Amygdala (tissue), 56 donors: ENCODE measurements around the gene MFNG.
A peak's percentile ranks its signal among the peaks of the same experiment; 100 is the strongest.
"Not testable (repeated sequence)": the region's sequence is repeated elsewhere in the genome, so short reads cannot be mapped to it uniquely, and the experiment has no call there.

Experiments used
- DNase-seq, 56 donors: peaks; one replicate each; lab custom pipeline; 2025; lab: John Stamatoyannopoulos, UW

The MFNG gene

DNA sequence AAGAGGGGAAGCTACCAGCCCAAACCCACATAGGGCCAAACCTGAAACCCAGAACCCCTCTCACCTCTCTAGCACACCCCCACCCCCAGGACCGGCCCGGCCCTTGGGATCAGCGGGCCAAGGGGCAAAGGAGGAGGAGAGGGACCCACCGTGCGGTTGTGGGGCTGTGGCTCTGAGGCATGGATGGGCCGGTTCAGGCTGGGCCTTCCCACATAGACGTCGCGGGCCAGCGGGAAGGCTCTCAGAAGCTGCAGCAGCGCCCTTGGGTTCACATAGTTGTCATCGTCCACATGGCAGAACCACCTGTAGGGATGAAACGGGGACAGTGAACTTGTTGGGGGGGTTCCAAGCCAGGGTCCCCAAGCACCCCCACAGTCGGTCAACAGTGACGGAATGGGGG is 7.0 kb downstream of the MFNG start:
- no peak for DNase-seq

- no peak for DNase-seq
These were observed 9.5 kb downstream of the MFNG start for GRCh38 chr22:37476389-37477329.

GRCh38 chr22:37474447-37475090 is 11.6 kb downstream of the MFNG start:
- DNase-seq: no peak

- DNase-seq: no peak
These were observed 12.7 kb downstream of the MFNG start for GRCh38 chr22:37473437-37473946.

- DNase-seq: no peak
These were observed 13.7 kb downstream of the MFNG start for GRCh38 chr22:37472418-37473006.

DNA sequence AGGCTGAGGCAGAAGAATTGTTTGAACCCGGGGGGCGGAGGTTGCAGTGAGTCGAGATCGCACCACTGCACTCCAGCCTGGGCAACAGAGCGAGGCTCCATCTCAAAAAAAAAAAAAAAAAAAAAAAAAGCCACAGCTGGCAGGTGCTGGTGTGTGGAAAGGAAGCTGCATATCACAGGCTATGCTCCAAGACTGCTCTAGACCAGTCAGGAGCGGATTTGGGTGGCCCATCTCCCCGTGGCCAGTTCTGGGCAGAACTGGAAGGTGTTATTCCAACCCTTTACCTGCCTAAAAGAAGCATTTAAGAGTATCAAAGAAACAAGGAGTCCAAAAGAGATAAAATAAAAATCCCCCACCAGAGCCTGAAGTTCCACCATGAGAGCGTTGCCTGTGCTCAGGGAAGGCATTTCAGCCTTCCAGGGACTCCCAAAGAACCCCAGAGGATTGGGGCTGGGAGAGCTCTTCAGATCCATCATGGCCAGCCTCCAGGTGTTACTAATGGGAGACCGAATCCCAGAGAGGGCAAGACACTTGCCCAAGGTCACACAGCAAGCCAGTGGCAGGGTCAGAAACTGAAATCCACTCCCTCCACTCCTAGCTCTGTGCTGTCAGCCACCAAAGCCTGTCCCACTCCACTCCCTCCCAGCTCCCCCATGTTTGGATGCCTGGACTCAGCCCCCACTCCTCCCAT is 14.3 kb downstream of the MFNG start:
- DNase-seq: no peak

- no peak for DNase-seq
These were observed 16.1 kb downstream of the MFNG start for GRCh38 chr22:37470087-37470445.

DNA sequence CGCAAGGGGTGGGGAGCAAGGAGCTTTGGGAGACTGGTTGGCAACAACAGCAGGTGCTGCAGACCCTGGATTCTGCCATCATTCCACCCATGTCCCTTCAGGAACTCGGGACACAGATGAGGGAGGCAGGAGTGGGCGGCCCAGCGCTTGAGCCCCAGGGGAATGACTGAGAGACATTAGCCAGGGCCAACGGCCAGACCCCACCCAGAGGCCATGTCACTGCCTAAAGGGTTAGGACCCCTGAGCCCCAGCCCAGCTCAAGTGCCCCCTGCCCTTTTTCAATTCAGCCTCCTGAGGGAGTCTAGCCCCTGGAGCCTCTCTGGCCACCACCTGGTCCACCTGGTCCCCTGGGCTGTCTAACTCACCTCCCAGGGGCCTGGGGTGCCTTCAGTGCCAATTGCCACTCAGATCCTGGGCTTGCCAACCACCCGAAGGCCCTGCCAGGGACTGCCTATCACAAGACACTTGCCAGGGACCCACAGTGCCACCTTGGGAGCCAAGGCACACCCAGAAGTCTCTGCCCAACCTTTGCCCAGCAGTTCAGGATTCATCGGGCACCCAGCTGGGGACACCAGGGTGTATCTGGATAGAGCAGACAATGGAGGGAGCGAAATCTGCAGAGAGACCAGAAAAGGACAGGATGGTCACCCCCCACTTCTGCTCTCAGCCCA is 16.6 kb downstream of the MFNG start:
- no peak for DNase-seq

- not testable (repeated sequence) for DNase-seq
These were observed 17.9 kb downstream of the MFNG start for GRCh38 chr22:37468201-37468695.

DNA sequence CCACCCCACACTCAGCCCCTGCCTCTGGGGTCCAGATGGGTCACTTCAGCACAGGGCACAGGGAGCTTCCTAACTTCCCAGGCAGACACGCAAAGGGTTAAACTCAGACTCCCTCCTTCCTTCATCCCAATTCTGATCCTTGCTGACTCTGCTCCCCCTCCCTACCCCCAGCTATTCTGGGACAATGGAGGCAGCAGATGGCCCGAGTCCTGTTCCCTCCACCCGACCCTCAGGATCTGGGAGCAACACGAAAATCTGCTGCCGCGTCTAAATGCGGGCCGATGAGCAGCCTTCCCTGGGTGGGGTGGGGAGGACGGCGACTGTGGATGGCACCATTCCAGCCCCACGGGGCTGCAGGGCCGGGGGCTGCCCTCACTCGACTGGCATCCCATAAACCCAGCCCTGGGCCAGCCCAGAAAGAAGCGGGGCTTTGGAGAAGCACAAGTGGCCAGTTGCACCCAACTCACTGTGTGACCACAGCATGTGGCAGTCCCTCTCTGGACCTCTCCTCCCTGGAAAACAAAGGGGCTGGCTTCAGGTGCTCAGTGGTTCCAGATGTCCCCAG is 18.7 kb downstream of the MFNG start:
- no peak for DNase-seq

DNA sequence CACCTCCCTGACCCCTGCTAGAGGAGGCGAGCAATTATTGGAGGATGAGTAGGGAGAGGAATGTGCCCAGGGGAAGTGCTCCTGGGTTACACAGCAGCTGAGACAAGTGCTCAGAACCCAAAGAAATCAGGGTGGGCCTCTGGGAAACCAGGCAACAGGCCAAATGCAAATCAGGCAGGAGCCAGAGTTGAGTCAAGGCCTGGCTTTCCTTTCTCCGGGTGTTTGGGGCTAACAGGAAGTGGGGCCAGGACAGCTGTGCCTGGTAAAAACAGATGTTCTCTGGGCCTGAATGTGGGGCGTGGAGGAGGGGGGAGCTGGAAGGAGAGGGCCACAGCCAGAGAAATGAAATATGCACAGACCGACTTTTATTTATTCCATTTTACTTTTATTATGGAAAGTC is 22.0 kb downstream of the MFNG start:
- DNase-seq: no peak

- DNase-seq: no peak
These were observed 23.2 kb downstream of the MFNG start for GRCh38 chr22:37462983-37463382.

DNA sequence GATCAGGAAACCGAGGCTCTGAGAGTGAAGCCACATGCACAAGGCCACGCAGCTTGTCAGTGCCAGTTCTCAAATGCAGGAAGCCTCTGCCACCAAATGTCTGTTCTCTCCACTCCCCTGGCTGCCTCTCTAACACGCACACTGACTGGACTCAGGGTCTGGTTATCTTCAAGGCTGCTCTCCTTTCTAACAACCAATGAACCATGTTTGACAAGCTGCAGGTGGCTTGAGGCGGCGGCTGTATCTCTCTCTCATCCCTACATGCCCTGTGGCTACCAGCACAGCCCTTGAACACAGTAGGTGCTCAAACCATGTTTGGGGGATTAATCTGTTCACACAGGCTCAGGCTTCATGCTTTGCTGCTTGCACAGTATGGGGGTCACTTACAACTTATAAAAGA is 23.7 kb downstream of the MFNG start:
- no peak for DNase-seq

GRCh38 chr22:37461961-37462360 is 24.2 kb downstream of the MFNG start:
- DNase-seq: no peak

DNA sequence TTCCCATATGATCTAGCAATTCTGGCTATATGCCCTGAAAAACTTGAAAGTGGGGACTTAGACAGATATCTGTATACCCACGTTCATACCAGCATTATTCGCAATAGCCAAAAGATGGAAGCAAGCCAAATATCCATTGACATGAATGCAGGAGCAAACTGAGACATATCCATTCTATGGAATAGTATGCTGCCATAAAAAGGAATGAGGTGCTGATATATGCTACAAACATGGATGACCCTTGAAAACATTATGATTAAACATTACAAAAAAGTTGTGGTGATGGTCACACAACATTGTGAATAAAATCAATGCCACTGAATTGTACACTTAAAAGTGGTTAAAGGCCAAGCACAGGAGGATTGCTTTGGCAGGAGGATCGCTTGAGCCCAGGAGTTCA is 25.5 kb downstream of the MFNG start:
- DNase-seq: no peak

- no peak for DNase-seq
These were observed 27.0 kb downstream of the MFNG start for GRCh38 chr22:37459206-37459605.

DNA sequence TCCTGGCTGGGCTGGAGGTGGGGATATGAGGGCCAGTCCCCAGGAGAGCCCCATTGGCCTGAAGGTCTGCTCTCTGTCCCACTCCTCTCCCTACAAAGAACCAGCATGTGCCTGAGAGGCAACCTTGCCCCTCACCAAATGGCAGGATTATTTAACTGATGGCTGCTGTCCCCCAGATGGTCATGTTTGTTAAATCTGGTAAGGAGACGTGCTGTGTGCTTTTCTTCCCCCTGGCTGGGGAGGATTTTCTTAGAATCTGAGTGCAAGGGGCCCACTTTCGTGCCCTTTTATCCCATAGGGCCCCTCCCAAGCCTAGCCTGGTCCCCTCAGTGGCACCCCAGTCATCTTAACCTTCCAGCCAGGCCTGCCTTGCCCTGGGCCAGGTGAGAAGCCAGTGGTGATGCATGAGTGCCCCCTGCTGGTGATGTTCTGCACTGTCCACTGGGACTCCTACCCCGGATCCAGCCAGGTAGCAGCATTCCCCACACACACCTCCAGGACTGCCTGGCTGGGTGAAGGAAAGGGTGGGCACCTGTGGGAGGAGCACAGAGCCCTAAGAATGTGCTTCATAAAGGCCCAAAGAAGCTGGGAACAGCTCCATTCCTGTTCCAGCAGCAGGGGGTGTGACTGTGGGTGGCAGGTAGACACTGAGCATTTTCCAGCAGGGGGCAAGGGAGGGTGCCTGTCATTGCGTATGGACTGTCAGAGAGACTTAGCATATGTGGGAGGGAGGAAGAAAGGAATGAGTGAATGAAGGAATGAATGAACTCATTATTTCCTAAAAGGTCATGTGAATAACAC is 28.9 kb downstream of the MFNG start:
- peak in 41 of 56 donors; percentile 5 to 74 (median 26) for DNase-seq

DNA sequence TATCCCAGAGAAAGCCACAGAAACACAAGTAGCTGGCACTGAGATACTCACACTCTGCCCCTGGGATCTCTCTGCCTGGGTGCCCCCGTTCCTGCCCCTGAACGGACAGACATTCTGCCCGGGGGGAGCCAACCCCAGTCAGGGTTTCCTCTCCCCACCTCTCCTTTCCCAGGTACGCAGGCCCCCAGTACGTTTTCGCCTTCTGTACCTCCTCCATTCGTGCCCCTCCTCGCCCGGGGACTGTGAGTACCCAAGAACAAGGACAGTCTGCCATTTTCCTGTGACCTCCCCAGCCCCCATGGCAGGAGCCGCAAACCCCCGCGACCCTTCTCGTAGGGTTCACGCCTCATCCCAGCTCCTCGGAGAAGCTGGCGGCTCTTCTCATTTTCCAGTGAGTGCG is 29.8 kb downstream of the MFNG start:
- DNase-seq: no peak

GRCh38 chr22:37455896-37456295 is 30.3 kb downstream of the MFNG start:
- DNase-seq: no peak
